ENCODE data around the gene HLA-B.

HLA-B gene

DNA sequence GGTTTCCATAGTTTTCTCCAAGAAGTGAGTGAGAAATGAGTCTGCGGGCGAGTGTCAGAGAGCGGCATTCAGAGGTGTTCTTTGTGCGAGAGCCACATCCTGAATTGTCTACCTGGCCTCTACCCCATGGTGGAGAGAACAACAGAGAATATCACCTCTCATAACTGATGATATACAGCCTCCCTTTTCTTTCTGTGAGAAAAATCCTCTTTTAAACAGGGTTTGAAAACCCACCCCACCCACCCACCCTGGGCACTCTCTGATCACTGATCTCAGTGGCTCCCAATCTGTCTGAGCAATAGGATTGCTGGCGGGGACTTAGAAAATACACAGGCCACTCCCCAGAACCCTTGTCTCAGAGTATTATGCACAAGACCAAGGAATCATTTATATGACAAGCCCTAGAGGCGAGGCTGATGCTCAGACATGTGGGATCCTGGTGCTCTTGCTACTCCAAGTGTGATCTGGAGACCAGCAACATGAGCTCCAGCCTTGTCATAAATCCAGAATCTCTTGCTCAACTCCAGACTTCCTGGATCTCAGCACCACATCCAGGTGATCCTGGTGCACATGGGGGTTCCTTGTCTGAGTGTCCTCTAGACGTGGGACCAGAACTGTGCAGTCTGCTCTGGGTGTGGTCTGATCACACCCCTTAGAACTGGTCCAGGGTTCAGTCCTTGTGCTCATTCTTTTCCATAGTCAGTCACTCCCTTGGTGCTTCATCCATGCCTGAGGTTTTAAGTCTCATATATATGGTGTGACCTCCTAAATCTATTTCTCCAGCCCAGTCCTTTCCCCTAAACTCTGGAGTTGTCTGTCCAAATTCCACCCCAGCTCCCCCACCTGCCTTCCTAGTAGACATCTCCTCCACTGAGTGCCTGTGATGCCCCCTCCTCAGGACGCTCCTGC, 5.3 kb downstream of the HLA-B start:
- DNase-seq, result no peak

DNA sequence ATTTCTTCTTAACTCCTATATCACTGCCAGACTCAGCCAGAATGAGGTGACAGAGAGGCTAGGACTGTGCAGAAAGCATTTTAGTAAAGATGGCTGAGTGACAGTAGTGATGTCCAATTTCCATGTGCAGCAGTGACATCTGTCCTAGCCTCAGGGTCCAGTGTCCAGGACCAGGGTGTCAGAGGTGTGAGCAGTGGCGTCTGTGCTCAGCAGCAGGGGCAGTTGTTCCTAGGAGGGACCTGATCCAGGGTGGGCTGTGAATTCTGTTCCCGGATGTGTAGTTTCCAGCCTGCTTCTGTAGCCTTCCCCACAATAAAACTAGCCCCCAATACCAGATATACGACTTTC, 6.0 kb downstream of the HLA-B start:
- DNase-seq, result no peak

DNA sequence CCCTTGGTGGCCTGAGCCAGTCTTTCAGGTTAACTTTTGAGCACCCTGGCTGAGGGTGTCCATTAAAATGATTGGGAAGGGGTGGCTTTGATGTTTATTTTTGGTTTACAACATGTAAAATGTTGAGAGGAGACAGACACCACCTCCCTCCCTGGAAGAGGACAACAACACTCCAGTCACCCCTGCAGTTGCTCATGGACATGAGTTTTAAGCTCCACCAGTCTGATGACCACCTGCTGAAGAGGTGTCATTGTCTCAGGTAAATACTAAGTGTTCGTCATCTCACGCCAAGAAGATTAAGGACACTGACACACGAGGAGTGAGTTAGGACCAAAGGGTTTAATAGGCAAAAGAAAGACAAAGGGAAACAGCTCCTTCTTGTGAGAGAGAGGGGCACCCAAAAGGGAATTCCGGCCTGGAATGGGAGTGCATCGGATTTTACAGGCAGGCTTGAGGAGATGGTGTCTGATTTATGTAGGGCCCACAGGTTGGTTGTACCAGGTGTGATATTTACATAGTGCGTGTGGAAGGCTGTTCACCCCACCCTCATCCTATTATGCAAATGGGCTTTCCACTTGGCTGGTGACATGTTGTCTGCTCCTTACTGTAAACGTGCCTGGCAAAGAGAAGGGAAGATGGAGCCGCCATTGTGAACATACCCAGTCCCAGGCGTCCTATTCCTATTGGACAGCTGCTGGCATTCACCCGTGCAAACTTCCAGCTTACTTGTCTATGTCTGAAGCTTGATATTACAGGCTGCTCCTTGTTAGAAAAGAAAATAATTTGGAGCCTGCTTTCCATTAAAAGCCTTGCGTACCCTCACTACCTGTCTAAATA, 6.6 kb downstream of the HLA-B start:
- DNase-seq, result no peak

DNA sequence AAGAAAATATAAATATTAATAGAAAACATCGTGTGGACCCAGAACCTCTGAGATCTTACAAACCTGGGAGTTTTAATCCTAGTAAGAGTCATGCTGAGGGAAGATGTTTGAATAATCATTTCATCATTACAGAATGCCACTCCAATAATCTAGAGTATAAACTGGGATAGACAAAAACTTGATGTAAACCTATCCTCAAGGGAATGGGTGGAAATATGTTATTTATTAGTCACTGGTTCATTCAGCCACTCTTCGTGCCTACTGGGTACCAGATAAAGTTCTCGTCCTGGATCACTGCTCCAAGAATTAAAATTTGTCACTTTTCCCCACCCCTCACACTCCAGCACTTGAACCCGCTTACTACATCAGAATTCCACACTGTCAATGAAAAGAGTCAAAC, 7.7 kb downstream of the HLA-B start:
- no peak for DNase-seq

DNA sequence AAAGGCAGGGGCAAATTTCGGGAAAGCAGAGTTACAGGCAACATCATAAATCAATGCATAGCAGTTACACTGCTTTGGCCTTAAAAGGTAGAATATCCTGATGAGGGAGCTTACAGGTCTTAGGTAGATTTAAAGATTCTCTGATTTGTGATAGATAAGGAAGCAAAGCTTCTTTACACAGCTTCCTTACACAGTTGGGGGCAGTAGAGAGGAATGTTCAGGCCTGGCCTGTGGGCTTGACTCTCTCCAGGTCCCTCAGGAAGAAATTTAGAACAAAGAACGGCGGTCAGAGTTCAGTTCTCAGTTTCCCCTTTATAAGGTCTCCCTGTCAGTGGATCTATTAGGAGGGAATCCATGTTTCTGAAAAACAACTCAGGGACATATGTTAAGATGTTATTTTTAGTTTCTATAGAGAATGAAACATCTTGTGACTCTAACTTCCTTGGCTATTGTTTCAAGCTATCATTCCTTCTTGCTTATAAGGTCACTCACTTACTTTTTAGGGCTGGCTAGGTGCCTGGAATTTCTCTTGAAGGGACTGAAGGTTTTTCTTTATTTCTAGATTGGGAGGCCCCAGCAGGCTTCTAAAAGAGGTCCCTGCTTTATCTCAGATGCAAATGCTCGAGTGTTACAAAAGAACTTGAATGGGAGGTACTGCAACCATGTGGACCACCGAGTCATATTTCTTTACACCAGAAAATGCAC, 11.8 kb downstream of the HLA-B start:
- no peak for DNase-seq

DNA sequence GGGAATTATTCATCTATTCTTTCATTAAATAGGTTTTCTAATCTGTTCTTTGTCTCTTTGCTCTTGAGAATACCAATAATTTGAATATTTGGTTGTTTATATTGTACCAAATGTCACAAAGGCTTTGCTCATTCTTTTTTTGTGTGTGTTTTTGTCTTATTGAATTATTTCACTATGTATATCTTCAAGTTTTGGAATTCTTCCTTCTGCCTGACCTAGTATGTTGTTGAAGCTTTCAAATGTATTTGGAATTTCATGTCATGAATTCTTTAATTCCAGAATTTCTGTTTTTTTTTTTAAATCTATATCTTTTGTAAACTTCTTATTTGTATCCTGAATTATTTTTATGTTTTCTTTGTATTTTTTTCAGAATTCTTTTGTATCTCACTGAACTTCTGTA, 16.8 kb downstream of the HLA-B start:
- no peak for DNase-seq

DNA sequence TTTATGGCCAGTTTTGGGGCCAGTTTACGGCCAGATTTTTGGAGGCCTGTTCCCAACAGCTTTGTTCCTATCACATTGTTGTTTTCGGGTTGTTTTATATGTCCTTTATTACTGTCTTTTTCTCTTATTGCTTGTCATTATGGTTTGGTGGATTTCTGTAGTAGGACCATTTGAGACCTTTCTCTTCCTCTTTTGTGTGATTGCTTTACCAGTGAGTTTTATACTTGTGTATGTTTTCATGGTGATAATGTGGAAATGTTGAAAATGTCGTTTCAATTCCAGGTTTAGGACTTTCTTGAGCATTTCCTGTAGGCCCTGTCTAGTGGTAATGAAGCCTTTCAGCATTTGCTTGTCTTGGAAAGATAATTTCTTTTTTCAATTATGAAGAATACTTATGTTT, 17.8 kb downstream of the HLA-B start:
- DNase-seq, result no peak

DNA sequence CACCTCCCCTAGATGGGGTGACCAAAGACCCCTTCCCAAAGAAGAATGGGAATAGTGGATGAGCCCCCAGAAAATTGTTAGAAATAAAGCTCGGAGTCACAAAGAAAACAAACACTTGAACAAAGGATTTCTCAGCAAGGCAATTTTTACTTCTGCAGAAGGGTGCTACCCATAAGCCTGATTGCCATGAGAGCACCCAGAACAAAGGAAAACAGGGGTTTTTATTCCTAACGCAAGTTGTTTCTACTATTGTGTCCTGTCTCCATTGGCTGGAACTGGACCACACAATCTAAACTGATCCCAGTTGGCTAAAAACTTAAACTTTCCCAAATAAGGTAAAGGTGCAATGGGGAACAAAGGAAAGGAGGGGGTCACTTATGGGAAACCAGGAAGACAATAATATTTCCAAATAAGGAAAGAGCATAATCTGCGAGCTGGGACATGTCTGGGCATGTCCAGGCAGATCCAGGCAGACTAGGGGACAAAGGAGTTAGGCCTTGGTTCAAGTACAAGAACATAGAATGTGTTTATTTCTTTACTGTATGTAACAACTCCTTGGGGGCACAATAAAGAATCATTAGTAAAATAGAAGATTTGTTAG, 20.0 kb downstream of the HLA-B start:
- DNase-seq, result no peak

DNA sequence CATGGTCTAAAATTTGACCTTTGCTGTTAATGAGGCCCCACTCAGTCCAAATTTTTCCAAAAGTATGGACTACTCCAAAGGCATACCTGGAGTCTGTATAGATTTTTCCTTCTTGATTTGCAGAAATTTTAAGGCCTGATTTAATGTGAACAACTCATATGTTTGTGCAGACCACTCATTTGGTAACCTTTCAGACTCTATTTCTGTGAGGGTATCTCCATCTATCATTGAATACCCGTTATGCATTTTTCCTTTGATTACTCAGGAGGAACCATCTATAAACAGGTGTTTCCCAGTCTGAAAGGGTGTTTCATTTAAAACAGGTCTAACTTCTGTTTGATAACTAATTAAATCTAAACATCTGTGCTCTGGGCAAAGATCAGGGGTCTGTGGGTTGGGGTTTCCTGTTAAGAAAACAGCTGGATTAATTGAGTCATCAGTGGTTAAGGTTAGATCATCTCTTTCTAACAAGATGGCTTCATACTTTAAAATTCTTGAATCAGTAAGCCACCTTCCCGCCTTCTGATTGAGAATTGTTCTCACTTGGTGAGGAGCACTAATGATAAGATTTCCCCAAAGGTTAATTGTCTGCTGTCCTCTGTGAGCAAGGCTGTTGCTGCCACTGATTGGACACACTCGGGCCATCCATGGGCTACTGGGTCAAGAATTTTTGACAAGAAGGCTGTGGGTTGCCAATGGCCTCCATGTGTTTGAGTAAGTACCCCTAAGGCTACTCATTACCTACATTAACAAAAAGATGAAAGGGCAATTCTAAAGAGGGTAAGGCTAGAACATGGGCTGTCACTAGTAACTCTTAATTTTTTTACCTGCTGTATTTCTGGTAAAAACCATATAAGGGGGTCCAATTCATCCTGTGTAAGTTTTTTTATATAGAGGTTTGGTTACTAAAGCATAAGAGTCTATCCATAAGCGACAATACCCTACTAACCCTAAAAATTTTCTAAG, 24.1 kb downstream of the HLA-B start:
- peak; percentile 45 for DNase-seq

DNA sequence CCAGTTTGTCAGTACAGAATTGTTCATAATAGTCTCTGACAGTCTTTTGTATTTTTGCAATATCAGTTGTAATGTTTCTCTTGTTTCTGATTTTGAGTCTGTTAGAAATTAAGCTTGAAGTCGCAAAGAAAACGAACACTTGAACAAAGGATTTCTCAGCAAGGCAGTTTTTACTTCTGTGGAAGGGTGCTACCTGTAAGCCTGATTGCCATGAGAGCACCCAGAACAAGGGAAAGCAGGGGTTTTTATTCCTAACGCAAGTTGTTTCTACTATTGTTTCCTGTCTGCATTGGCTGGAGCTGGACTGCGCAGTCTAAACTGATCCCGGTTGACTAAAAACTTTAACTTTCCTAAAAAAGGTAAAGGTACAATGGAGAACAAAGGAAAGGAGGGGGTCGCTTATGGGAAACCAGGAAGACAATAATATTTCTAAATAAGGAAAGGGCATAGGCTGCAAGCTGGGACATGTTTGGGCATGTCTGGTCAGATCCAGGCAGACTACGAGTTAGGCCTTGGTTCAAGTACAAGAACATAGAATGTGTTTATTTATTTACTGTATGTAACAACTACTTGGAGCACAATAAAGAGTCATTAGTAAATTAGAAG, 28.5 kb downstream of the HLA-B start:
- DNase-seq, result no peak

DNA sequence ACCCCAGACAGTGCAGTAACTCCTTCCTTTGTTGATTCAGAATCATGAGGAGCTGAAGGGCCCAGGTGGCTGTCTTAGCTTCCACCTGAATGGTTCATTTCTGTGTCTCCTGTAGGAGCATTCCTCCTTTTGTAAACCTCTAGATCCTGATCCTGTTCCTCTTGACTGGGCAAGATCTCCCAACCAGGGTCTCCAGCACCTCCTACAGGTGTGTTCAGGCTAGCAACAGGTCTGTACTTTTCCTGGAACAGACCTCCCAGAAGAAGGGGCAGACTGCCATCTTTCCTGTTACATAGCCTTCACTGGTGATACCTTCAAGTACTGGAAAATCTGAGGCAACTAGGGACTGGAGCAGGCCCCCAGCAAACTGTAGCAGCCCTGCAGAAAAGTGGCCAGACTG, 35.2 kb downstream of the HLA-B start:
- DNase-seq, result no peak

DNA sequence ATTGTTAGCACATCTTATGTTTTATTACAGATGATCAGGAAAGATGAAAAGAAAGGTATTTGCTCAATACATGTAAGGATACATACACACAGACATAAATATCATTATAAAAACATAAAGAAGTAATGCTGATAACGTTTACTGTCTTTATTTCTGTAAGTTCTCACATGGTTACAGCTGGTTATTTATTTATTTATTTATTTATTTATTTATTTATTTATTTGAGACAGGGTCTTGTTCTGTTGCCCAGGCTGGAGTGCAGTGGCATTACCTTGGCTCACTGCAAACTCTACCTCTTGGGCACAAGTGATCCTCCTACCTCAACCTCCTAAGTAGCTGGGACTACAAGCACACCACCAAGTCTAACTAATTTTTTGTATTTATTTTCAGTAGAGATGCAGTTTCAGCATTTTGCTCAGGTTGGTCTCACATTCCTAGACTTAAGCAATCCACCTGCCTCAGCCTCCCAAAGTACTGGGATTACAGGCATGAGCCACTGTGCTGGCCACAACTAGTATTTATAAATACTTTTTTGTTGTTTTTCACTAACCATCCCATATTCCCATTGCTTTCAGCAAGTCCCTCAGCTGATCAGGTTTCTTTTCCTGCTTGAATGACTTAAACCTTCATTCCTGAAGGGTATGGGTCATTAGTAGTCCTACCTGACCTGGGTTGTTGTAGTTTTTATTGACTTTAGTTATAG, 35.8 kb downstream of the HLA-B start:
- no peak for DNase-seq

DNA sequence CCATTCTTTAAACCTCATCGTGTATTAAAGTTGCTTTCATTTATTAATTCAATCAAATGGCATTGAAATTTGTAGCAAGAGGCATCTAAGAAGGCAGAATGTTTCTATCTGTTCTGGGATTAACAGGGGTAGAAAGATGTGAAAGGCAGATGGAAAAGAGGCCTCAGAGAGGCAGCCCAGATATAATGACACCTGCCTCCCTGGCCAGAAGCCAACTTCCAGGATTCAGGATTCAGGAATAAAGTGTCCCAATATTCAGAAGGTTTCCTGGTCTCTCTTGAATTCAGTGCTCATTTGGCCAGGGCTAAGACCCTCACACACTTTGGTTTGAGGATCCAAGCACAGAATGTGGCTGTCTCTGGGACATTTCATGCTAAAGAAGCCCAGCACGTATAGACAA, 39.9 kb downstream of the HLA-B start:
- no peak for DNase-seq

DNA sequence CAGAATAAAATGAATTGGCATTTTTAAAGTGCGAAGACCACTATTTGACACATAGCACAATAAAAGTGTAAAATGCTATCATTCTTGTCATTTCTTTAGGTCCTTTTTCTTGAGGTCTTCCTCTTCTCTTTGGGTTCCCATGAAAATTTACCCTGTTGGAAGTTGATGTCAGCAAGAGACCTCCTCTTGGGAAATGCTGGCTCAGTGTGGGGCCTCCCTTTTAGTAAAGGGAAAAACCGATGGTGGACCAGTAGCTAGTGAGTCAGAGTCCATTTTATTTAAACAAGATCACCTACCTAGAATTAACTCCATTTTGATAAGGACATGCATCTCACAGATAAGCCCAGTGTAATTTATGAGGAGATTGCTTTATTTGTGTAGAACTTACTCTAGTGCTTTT, 47.3 kb downstream of the HLA-B start:
- no peak for DNase-seq

DNA sequence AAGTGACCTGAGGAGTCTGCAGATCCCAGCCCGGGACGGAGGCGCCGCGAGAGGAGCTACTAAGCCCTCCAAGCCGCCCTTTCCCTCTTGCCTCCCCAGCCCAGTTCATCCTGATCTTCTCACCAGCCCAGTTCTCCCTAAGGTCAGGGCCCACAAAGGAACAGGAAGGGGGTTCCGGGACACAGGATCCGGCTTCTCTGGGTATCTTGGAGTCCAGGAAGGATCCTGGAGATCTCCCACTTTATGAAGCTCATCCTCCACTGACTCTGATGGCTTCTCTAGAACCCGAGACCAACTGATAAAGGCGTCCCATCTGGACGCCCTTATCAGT, 48.2 kb downstream of the HLA-B start:
- no peak for DNase-seq

DNA sequence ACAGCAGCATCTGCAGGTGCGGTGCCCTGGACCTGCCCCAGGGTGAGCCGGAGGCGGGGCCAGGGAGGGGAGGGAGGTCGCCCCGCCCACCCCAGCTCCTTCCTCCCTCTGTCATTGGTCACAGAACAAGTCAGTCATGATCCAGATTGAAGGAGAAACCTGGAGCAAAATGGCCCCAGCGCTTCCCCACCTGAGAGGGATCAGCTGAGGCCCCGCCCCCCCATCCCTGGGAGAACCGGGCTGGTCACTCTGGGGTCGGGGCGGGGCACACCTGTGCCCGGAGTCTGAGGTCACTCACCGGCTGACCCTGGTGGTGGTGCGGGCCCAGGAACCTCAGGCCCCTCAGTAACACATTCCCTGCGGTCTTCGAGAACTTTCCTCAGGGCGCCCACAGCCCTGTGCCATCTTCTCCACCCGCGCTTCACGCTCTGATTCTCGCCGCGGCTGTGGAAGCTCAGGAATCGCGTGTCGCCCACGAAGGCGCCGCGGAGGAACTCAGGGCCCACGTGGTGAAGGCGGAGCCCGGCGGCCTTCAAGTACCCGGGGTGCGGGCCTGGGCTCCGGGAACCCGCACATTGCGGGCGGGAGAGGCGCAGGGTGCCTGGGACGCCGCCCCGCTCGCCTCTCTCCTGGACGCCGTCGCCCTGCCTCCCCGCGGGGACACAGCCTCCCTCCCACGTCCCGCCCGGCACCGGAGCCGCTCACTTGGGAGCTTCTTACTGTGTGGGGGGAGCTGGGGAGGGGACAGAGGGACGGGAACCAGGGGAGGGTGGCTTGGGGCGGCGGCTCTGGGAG, 48.7 kb downstream of the HLA-B start:
- peak; percentile 79 for DNase-seq

DNA sequence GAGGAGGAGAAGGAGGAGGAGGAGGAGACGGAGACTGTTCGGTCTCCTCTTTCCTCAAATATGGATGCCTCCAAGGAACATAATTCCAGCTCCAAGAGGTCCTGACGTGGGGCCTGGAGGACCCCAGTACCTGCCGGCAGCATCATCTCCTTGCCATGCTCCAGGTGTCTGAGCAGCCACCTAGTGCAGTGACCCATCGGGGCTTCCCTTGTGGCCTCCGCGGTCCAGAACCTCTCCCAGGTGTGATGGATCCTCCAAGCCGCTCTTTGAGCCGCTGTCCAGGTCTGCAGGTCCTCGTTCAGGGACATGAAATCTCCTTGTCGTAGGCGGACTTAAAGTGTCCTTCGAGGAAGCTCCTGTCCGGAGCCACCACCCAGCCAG, 49.3 kb downstream of the HLA-B start:
- DNase-seq, result no peak

DNA sequence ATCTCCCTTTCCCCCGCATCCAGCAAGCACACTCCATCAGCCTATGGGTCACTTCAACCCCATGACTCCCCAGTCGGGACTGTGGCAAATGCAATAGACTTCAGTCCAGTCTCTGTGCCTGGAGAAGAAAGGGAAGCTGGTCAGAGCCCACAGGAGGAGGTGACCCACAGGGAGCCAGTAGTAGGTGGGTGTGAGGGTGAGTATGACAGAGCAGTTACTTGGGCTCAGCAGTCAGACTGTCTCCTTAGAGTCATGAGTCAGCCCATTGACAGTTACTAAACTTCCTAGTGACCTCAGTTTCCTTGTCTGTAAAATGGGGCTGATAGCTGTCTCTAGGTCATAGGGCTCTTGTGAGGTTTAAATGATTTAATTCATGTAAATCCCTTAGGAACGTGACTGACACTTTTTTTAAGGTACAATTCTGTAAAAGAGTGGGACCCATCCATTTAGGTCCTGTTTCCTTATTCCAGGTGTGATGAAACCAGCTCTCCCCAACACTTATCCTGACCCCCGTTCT, 51.2 kb downstream of the HLA-B start:
- no peak for DNase-seq

DNA sequence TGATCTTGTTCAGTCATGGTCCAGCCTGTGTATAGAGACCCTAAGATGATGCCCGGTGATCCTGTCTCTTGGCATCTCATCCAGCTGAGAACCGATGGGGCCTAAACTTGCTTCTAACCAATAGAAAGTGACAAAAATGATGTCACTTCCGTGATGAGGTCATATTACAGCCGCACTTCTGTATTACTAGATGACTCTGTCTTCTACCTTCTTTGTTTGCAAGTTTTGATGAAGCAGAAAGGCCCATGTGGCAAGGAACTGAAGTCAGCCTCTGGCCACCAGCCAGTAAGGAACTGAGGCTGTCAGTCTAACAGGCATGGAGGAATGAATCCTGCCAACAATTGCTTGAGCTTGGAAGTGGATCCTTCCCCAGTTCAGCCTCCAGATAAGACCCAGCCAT, 52.3 kb downstream of the HLA-B start:
- DNase-seq, result no peak
